Lower leg skin (tissue), 3 donors: Measurements from ENCODE around the gene THADA.

Experiments used
- POLR2A ChIP-seq, 2 donors: fragments of 450-650 bp; IDR thresholded peaks; one replicate each; pipeline ENCODE4 v1.6.1; 2016 to 2017; ENCODE audit warnings: antibody characterized with exemption in 2 of 2, mild to moderate bottlenecking in 1 of 2, moderate library complexity in 1 of 2
- TF ChIP-seq, protein P1 (sequence below), 3 donors: fragments of 450-650 bp; IDR thresholded peaks; one replicate each; pipeline ENCODE4 v1.5.1; 2016; ENCODE audit warnings: antibody characterized with exemption in 3 of 3, mild to moderate bottlenecking in 3 of 3, moderate library complexity in 2 of 3

- no peak for TF ChIP-seq POLR2A (IDR thresholded peaks at IDR 0.05)
- TF ChIP-seq, protein P1, sequence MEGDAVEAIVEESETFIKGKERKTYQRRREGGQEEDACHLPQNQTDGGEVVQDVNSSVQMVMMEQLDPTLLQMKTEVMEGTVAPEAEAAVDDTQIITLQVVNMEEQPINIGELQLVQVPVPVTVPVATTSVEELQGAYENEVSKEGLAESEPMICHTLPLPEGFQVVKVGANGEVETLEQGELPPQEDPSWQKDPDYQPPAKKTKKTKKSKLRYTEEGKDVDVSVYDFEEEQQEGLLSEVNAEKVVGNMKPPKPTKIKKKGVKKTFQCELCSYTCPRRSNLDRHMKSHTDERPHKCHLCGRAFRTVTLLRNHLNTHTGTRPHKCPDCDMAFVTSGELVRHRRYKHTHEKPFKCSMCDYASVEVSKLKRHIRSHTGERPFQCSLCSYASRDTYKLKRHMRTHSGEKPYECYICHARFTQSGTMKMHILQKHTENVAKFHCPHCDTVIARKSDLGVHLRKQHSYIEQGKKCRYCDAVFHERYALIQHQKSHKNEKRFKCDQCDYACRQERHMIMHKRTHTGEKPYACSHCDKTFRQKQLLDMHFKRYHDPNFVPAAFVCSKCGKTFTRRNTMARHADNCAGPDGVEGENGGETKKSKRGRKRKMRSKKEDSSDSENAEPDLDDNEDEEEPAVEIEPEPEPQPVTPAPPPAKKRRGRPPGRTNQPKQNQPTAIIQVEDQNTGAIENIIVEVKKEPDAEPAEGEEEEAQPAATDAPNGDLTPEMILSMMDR (IDR thresholded peaks at IDR 0.05), result no peak
Observed at GRCh38 chr2:43276962-43277391, 318.9 kb downstream of the THADA start.
